A549 (cell line): ENCODE data around the gene LRP5. TPM values are rescaled to one million over a fixed set of nuclear protein-coding genes. Genes with fewer than 3 reads are reported as not detected.
A peak's percentile ranks its signal among the peaks of the same experiment; 100 is the strongest.

Source experiments
- ATAC-seq, 2 experiments: fragments of 200-7000 bp in 1 of 2; fragments of >200 bp in 1 of 2; cut with Nextera tagmentation in 1 of 2; cut with Tn5 transposase in 1 of 2; 3 replicates each; pipeline versions ENCODE4 v1.8.0 to v1.9.1; 2018 to 2020; ENCODE audit warnings: mild to moderate bottlenecking in 1 of 2, moderate library complexity in 1 of 2
- CTCF ChIA-PET: fragments of 300-600 bp; sonication (Branson Sonifier 250); formaldehyde crosslinking; extraction: SDS; loops from one replicate; lab custom pipeline; 2021; ENCODE audit warnings: antibody characterized with exemption, inconsistent platforms; lab: Yijun Ruan, JAX
- POLR2A ChIA-PET: fragments of 350-600 bp; formaldehyde crosslinking; extraction: SDS; loops from one replicate; lab custom pipeline; 2021; ENCODE audit warnings: antibody characterized with exemption, inconsistent platforms; lab: Yijun Ruan, JAX
- DNase-seq, 2 experiments: peaks; one replicate each; pipeline versions ENCODE4 v3.0.0 to v3.0.0-alpha.2; 2011 to 2016; ENCODE audit warnings: low read depth in 1 of 2, low spot score in 1 of 2
- FAIRE-seq: peaks from 2 replicates; lab custom pipeline; 2011; peaks lifted over from hg19 to GRCh38; lab: Jason Lieb, UNC
- H3K27ac ChIP-seq, 2 experiments: fragments of >200 bp; sonication (Bioruptor Twin); formaldehyde crosslinking; 3 replicates each; pipeline ENCODE4 v1.5.1; 2016 to 2017
- H3K4me1 ChIP-seq: fragments of >200 bp; sonication (Bioruptor Twin); formaldehyde crosslinking; 3 replicates; pipeline ENCODE4 v1.6.1; 2016
- H3K4me2 ChIP-seq: fragments of >200 bp; sonication (Bioruptor Twin); formaldehyde crosslinking; 3 replicates; pipeline ENCODE4 v1.6.1; 2016
- H3K4me3 ChIP-seq: fragments of >200 bp; sonication (Bioruptor Twin); formaldehyde crosslinking; 3 replicates; pipeline ENCODE4 v1.5.1; 2016
- H3K9me3 ChIP-seq: fragments of >200 bp; sonication (Bioruptor Twin); formaldehyde crosslinking; 3 replicates; pipeline ENCODE4 v1.6.1; 2016
- BHLHE40 ChIP-seq: IDR thresholded peaks from 2 replicates; pipeline ENCODE4 v1.6.1; 2012; ENCODE audit warnings: low read depth, low read length, inconsistent platforms
- CEBPB ChIP-seq, 2 experiments: fragments of >200 bp in 1 of 2; sonication (Bioruptor Twin) in 1 of 2; formaldehyde crosslinking in 1 of 2; IDR thresholded peaks; 2 replicates each; pipeline ENCODE4 v1.6.1; 2012 to 2016
- CHD4 ChIP-seq: fragments of 200-600 bp; sonication (generic); IDR thresholded peaks from 2 replicates; pipeline ENCODE4 v1.6.1; 2016; ENCODE audit warnings: antibody characterized with exemption, mild to moderate bottlenecking, borderline replicate concordance
- EHF ChIP-seq: fragments of 250-450 bp; sonication (Bioruptor Pico); IDR thresholded peaks from 2 replicates; pipeline ENCODE4 v1.5.0; 2020; ENCODE audit warnings: mild to moderate bottlenecking
- FOSL2 ChIP-seq, 2 experiments: fragments of 450-650 bp in 1 of 2; fragments of >200 bp in 1 of 2; sonication (Bioruptor Twin) in 1 of 2; formaldehyde crosslinking; IDR thresholded peaks; 2 replicates each; pipeline versions ENCODE4 v1.5.0 to v1.6.1; 2016 to 2020; ENCODE audit warnings: mild to moderate bottlenecking in 1 of 2, moderate library complexity in 1 of 2
- HDAC2 ChIP-seq: fragments of 200-600 bp; sonication (generic); IDR thresholded peaks from 2 replicates; pipeline ENCODE4 v1.6.1; 2016
- HMGXB4 ChIP-seq: fragments of 250-450 bp; sonication (Bioruptor Pico); IDR thresholded peaks from 2 replicates; pipeline ENCODE4 v1.5.0; 2021; ENCODE audit warnings: mild to moderate bottlenecking, moderate library complexity, borderline replicate concordance
- HOXB13 ChIP-seq: fragments of 250-450 bp; sonication (Bioruptor Pico); IDR thresholded peaks from 2 replicates; pipeline ENCODE4 v1.5.0; 2020; ENCODE audit warnings: low read depth, mild to moderate bottlenecking, moderate library complexity
- HOXB5 ChIP-seq: fragments of 250-450 bp; sonication (Bioruptor Pico); IDR thresholded peaks from 2 replicates; pipeline ENCODE4 v1.5.0; 2020; ENCODE audit warnings: mild to moderate bottlenecking, moderate library complexity
- JUN ChIP-seq, 2 experiments: fragments of >200 bp; sonication (Bioruptor Twin); formaldehyde crosslinking; IDR thresholded peaks; 2 replicates in 1 of 2; 3 replicates in 1 of 2; pipeline ENCODE4 v1.6.1; 2016 to 2017
- KDM1A ChIP-seq: fragments of 200-600 bp; sonication (generic); IDR thresholded peaks from 2 replicates; pipeline ENCODE4 v1.6.1; 2016; ENCODE audit warnings: low read depth, mild to moderate bottlenecking
- KDM5A ChIP-seq: fragments of 200-600 bp; sonication (generic); IDR thresholded peaks from 2 replicates; pipeline ENCODE4 v1.6.1; 2016; ENCODE audit warnings: antibody characterized with exemption, mild to moderate bottlenecking
- NFE2L2 ChIP-seq: fragments of 150-350 bp; conservative IDR thresholded peaks from 2 replicates; pipeline ENCODE4 v1.6.1; 2014; ENCODE audit warnings: low read length
- NR3C1 ChIP-seq: fragments of >200 bp; sonication (Bioruptor Twin); formaldehyde crosslinking; IDR thresholded peaks from 3 replicates; pipeline ENCODE4 v1.6.1; 2017
- RCOR1 ChIP-seq: fragments of 150-350 bp; IDR thresholded peaks from 2 replicates; pipeline ENCODE4 v1.6.1; 2014; ENCODE audit warnings: antibody characterized with exemption, low read length, low read depth
- WGBS: methylation state at CpG from one replicate; pipeline ENCODE4 v1.1.6; 2017; ENCODE audit errors: missing lambda C conversion rate; 5-methylcytosine and 5-hydroxymethylcytosine counted together
- polyA plus RNA-seq, 4 experiments: library from polyadenylated mRNA; depleted of rRNA in 3 of 4; stranded (reverse); fragments of >200 nt; fragmentation: RNase III in 1 of 4; extraction: RNeasy Plus Mini Kit Qiagen cat#74134 plus additional on column Dnase treatment in 1 of 4; gene quantifications; 2 replicates in 3 of 4; 3 replicates in 1 of 4; pipeline ENCODE4 v1.2.3, GENCODE V29; 2011 to 2017

The LRP5 gene
- polyA plus RNA-seq, 2 of the 4 experiments (the other 2 are of a cell fraction): 10.9 to 32.3 TPM

GRCh38 chr11:68340003-68340767 lies 27.8 kb downstream of the LRP5 start:
- no peaks in the 10 kb centered on the region for H3K9me3 ChIP-seq
- H3K27ac ChIP-seq: peak overlapping the region; percentile 41 to 83
- peaks cover 71% of the 10 kb centered on the region for H3K4me1 ChIP-seq
- no peak overlapping the region for H3K4me3 ChIP-seq
- FAIRE-seq (no peak), DNase-seq (no peak), ATAC-seq (no peak)
- POLR2A ChIA-PET: no interaction called here
- peak overlapping the region; percentile 71 for H3K4me2 ChIP-seq
- CTCF ChIA-PET: interaction anchor here (0.5 to 1.5 kb wide), 5 partner anchors 29 to 48 kb away, joined by 3 to 5 read pairs (median 3); no protein-coding TSS in a partner anchor
- no peak for TF ChIP-seq HOXB13 (CRISPR knock-in tag)
- no peak for TF ChIP-seq JUN (IDR thresholded peaks at IDR 0.05)
- no peak for TF ChIP-seq KDM5A
- no peak for TF ChIP-seq HDAC2
- TF ChIP-seq NFE2L2: no peak
- TF ChIP-seq HMGXB4 (CRISPR knock-in tag): no peak
- TF ChIP-seq CHD4: 0 out of 2 replicates have a peak, but pooled peaks have one; percentile 64
- TF ChIP-seq RCOR1: no peak
- TF ChIP-seq KDM1A: 0 out of 2 replicates have a peak, but pooled peaks have one; percentile 32
- peak in 1 of 2 experiments; percentile 72; a peak in 2 of 4 replicates for TF ChIP-seq CEBPB (IDR thresholded peaks at IDR 0.05)
- WGBS: 85% methylated on average over 16 of the region's 16 CpGs

- Histone ChIP-seq H3K4me2 (peak overlapping the region; percentile 71), H3K27ac (peak overlapping the region; percentile 67 to 83), H3K4me3 (no peak overlapping the region), H3K9me3 (peaks cover 5% of the 10 kb centered on the region; the same call in 1 of the 3 replicates), H3K4me1 (peaks cover 71% of the 10 kb centered on the region)
- CTCF ChIA-PET: interaction anchor here (0.9 to 1.5 kb wide), 4 partner anchors 26 to 47 kb away, joined by 3 read pairs; no protein-coding TSS in a partner anchor
- POLR2A ChIA-PET: interaction anchor here (0.8 kb wide), 1 partner anchor 69 kb away, joined by 3 read pairs; the partner anchor contains the start of gene C11orf24
- FAIRE-seq: no peak
- ATAC-seq: peak; percentile 38 to 44; a peak in 5 of 6 replicates
- 13% methylated on average over 15 of the region's 15 CpGs for WGBS
- DNase-seq: peak; percentile 49 to 56
- TF ChIP-seq FOSL2 (IDR thresholded peaks at IDR 0.05) (no peak), FOSL2 (CRISPR knock-in tag; IDR thresholded peaks at IDR 0.05) (peak; percentile 23; the same call in 1 of the 2 replicates), BHLHE40 (no peak)
These were observed 28.6 kb downstream of the LRP5 start for GRCh38 chr11:68340784-68341556.

- FAIRE-seq (no peak), ATAC-seq (peak; percentile 62 to 70), DNase-seq (no peak)
- Histone ChIP-seq H3K27ac (peak overlapping the region; percentile 67 to 83), H3K9me3 (peaks cover 5% of the 10 kb centered on the region; the same call in 1 of the 3 replicates), H3K4me1 (peaks cover 70% of the 10 kb centered on the region), H3K4me3 (no peak overlapping the region), H3K4me2 (peak overlapping the region; percentile 71)
- CTCF ChIA-PET: interaction anchor here (0.7 to 2.7 kb wide), 10 partner anchors 9 to 1621 kb away, joined by 3 to 10 read pairs (median 4); no protein-coding TSS in a partner anchor
- POLR2A ChIA-PET: interaction anchor here (0.6 to 0.8 kb wide), 2 partner anchors 13 to 70 kb away, joined by 3 read pairs; partner anchors contain the start of gene C11orf24
- 66% methylated on average over 20 of the region's 21 CpGs for WGBS
- no peak for TF ChIP-seq NR3C1
- TF ChIP-seq EHF: no peak
- TF ChIP-seq HOXB5 (CRISPR knock-in tag): no peak
- TF ChIP-seq NFE2L2: no peak
These were observed 29.4 kb downstream of the LRP5 start for GRCh38 chr11:68341557-68342458.
